Tibial artery (tissue), 4 donors: Measurements from ENCODE around the gene FOXRED1.
A peak's percentile ranks its signal among the peaks of the same experiment; 100 is the strongest.
"Not testable (repeated sequence)": the region's sequence is repeated elsewhere in the genome, so short reads cannot be mapped to it uniquely, and the experiment has no call there.

Source experiments
- DNase-seq, 2 donors: peaks; one replicate each; pipeline ENCODE4 v3.0.0-alpha.2; 2019
- H3K27ac ChIP-seq, 2 donors: fragments of 200-600 bp; sonication (generic) in 1 of 2; 1 replicate in 1 of 2; 2 replicates in 1 of 2; pipeline ENCODE4 v1.5.1; 2018 to 2019; ENCODE audit warnings: mild to moderate bottlenecking in 1 of 2
- H3K27me3 ChIP-seq, 2 donors: fragments of 200-600 bp; sonication (generic) in 1 of 2; one replicate each; pipeline versions ENCODE4 v1.5.1 to v1.6.0; 2016 to 2019
- H3K36me3 ChIP-seq, 3 donors: fragments of 200-600 bp; sonication (generic) in 2 of 3; one replicate each; pipeline ENCODE4 v1.5.1; 2016 to 2019; ENCODE audit warnings: mild to moderate bottlenecking in 2 of 3
- H3K4me1 ChIP-seq, 4 donors: fragments of 200-600 bp; sonication (generic) in 2 of 4; 1 replicate in 3 of 4; 2 replicates in 1 of 4; pipeline ENCODE4 v1.5.1; 2016 to 2019
- H3K4me3 ChIP-seq, 2 donors: fragments of 200-600 bp; sonication (generic) in 1 of 2; 1 replicate in 1 of 2; 2 replicates in 1 of 2; pipeline ENCODE4 v1.5.1; 2018 to 2019; ENCODE audit warnings: mild to moderate bottlenecking in 2 of 2
- H3K9me3 ChIP-seq, 3 donors: fragments of 200-600 bp; sonication (generic) in 1 of 3; one replicate each; pipeline ENCODE4 v1.5.1; 2016 to 2019
- intact Hi-C: fragments of 100-400 bp; cut with DNase I; formaldehyde crosslinking; loops from one replicate; pipeline ENCODE4 v1.15.0; 2023; ENCODE audit warnings: low total_unique reads
- TF ChIP-seq, protein P1 (sequence below), 2 experiments: fragments of 200-600 bp in 1 of 2; fragments of 450-650 bp in 1 of 2; IDR thresholded peaks; one replicate each; pipeline ENCODE4 v1.5.1; 2017 to 2019; ENCODE audit warnings: antibody characterized with exemption in 2 of 2, mild to moderate bottlenecking in 1 of 2, moderate library complexity in 1 of 2

The FOXRED1 gene

DNA sequence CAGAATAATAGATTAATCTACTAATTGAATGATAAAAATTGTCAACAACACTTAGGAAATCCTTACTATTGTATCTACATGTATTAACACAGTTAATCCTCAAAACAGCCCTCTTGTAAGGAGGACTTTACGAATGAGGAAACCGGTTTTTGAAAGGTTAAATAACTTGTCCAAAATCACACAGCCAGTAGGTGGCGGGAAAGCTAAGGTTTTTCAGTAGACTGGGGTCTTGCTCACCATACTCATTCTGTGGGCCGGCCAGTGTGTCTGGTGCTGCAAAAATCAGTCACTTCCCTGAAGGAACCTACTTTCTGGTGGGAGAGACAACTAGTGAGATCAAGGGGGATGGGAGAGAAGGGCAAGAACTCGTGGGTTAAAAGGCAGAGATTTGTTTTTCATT, 38.8 kb downstream of the FOXRED1 start:
- Histone ChIP-seq H3K9me3 (no peaks in the 10 kb centered on the region), H3K36me3 (peaks cover 3 to 12% (median 5%) of the 10 kb centered on the region in 3 donors), H3K4me1 (peaks cover 0 to 15% (median 7%) of the 10 kb centered on the region in 4 donors), H3K27me3 (no peaks in the 10 kb centered on the region), H3K27ac (no peak overlapping the region), H3K4me3 (no peak overlapping the region)
- DNase-seq, result no peak
- TF ChIP-seq, protein P1, sequence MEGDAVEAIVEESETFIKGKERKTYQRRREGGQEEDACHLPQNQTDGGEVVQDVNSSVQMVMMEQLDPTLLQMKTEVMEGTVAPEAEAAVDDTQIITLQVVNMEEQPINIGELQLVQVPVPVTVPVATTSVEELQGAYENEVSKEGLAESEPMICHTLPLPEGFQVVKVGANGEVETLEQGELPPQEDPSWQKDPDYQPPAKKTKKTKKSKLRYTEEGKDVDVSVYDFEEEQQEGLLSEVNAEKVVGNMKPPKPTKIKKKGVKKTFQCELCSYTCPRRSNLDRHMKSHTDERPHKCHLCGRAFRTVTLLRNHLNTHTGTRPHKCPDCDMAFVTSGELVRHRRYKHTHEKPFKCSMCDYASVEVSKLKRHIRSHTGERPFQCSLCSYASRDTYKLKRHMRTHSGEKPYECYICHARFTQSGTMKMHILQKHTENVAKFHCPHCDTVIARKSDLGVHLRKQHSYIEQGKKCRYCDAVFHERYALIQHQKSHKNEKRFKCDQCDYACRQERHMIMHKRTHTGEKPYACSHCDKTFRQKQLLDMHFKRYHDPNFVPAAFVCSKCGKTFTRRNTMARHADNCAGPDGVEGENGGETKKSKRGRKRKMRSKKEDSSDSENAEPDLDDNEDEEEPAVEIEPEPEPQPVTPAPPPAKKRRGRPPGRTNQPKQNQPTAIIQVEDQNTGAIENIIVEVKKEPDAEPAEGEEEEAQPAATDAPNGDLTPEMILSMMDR (IDR thresholded peaks at IDR 0.05), result peak in 1 of 2 experiments; percentile 4
- intact Hi-C loops, result no loop called here

GRCh38 chr11:126308271-126308671, 39.3 kb downstream of the FOXRED1 start:
- no peak overlapping the region for H3K27ac ChIP-seq
- no peaks in the 10 kb centered on the region for H3K27me3 ChIP-seq
- H3K4me3 ChIP-seq, result no peak overlapping the region
- H3K4me1 ChIP-seq, result peaks cover 0 to 14% (median 7%) of the 10 kb centered on the region in 4 donors
- TF ChIP-seq, protein P1 (IDR thresholded peaks at IDR 0.05), result no peak
- H3K9me3 ChIP-seq, result no peaks in the 10 kb centered on the region
- intact Hi-C loops, result no loop called here
- H3K36me3 ChIP-seq, result peaks cover 3 to 15% (median 5%) of the 10 kb centered on the region in 3 donors
- DNase-seq, result no peak

DNA sequence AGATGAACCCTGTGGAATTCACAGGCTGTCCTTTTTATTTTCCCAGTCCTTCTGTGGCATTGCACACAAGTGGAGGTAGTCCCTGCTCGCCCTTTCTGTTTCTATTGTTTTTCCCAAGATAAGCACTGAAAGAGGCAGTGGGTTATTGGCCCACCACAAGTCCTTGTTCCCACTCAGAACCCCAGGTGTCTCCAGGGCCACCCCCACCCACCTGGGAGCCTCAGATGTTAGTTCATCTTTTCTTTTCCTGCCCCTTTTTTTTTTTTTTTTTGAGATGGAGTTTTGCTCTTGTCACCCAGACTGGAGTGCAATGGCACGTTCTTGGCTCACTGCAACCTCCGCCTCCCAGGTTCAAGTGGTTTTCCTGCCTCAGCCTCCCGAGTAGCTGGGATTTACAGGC, 39.8 kb downstream of the FOXRED1 start:
- DNase-seq, intact Hi-C loops, H3K4me3 ChIP-seq, H3K9me3 ChIP-seq, H3K27ac ChIP-seq, H3K27me3 ChIP-seq: not testable (repeated sequence)
- peaks cover 0 to 11% (median 7%) of the 10 kb centered on the region in 4 donors for H3K4me1 ChIP-seq
- H3K36me3 ChIP-seq, result peaks cover 3 to 15% (median 5%) of the 10 kb centered on the region in 3 donors

DNA sequence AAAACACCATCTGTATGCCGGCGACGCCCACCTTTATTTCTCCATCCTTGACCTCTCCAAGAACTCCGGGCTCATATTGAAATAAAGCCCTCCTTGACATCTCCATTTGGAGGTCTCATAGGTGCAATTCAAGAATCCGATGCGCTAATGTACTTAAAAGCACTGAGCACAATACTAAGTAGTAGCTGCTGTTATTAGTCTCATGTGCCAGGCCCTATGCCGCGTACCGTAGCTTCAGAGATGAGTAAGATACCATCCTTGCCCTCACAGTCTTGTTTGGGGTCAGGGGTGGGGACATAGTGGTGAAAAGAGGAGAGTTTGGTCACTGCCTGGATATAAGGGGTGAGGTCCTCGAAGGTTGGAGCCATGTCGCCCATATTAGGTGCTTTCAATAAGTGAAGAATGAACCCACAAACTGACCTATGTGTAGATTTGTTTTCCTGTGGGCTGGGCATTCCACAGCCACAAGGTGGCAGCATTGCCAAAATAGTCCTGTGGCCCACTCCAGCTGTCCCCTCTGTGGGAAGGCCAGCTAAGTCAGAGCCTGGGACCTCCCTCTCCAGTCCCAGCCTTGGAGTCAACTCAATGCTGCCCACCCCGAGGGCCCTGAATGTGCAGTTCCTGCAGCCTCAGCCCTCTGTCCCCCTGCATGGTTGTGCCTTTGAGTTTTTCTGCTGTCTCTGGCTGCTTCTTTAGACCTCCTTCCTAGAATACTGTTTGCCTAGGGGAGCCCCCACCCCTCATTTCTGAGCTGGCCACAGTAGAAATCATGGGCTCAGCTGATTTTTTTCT, 41.4 kb downstream of the FOXRED1 start:
- TF ChIP-seq, protein P1 (IDR thresholded peaks at IDR 0.05), result peak; percentile 81 to 88
- H3K9me3 ChIP-seq, result no peaks in the 10 kb centered on the region
- DNase-seq, result peak; percentile 75 to 83
- H3K27me3 ChIP-seq, result no peaks in the 10 kb centered on the region
- H3K27ac ChIP-seq, result no peak overlapping the region
- peaks cover 0 to 6% (median 2%) of the 10 kb centered on the region in 4 donors for H3K4me1 ChIP-seq
- peaks cover 3 to 15% (median 5%) of the 10 kb centered on the region in 3 donors for H3K36me3 ChIP-seq
- H3K4me3 ChIP-seq, result no peak overlapping the region
- intact Hi-C loops, result loop anchor here (5.0 to 10.0 kb wide), 2 partner anchors 104 to 172 kb away; no protein-coding TSS in a partner anchor

DNA sequence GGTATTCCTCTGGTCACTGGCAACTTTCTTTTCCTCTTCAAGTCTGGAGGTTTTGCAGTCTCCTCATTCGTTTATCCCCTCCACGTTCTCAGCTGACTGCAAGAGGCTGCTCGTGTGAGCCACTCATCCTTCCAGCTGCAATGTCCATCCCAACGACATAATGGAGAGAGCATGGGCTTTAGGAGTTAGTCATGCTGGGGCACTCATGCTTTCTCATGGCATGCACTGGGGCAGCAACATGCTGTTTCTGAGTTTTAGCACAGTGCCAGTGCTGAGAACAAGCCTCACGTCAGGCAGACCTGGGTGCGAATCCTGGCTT, 42.0 kb downstream of the FOXRED1 start:
- TF ChIP-seq, protein P1 (IDR thresholded peaks at IDR 0.05), result no peak
- H3K4me1 ChIP-seq, result peaks cover 0 to 6% (median 2%) of the 10 kb centered on the region in 4 donors
- intact Hi-C loops, result loop anchor here (5.0 to 10.0 kb wide), 2 partner anchors 104 to 171 kb away; no protein-coding TSS in a partner anchor
- no peaks in the 10 kb centered on the region for H3K9me3 ChIP-seq
- H3K36me3 ChIP-seq, result peaks cover 3 to 15% (median 5%) of the 10 kb centered on the region in 3 donors
- no peaks in the 10 kb centered on the region for H3K27me3 ChIP-seq
- no peak for DNase-seq
- H3K27ac ChIP-seq, result no peak overlapping the region
- no peak overlapping the region for H3K4me3 ChIP-seq
